DND-41 (cell line): ENCODE data around the gene UGT1A4.

ENCODE experiments used
- ATAC-seq: fragments of 200-7000 bp; cut with Tn5 transposase; 3 replicates; pipeline ENCODE4 v1.9.1; 2021; ENCODE audit warnings: low read depth; ENCODE audit not compliant: insufficient read depth
- DNase-seq: peaks from one replicate; pipeline ENCODE4 v3.0.0-alpha.2; 2020
- H2AFZ ChIP-seq: 2 replicates; pipeline ENCODE4 v1.6.0; 2012; ENCODE audit warnings: low read depth, low read length
- H3K27ac ChIP-seq: 2 replicates; pipeline ENCODE4 v1.5.1; 2012; ENCODE audit warnings: low read length, inconsistent platforms
- H3K27me3 ChIP-seq: fragments of 200-600 bp; sonication (generic); 2 replicates; pipeline ENCODE4 v1.6.0; 2012; ENCODE audit warnings: low read length, mild to moderate bottlenecking, inconsistent platforms; ENCODE audit not compliant: insufficient read depth, poor library complexity
- H3K36me3 ChIP-seq: 2 replicates; pipeline ENCODE4 v1.5.1; 2012; ENCODE audit warnings: low read length, inconsistent platforms; ENCODE audit not compliant: insufficient read depth
- H3K4me1 ChIP-seq: 2 replicates; pipeline ENCODE4 v1.5.1; 2012; ENCODE audit warnings: mild to moderate bottlenecking, low read length; ENCODE audit not compliant: insufficient read depth
- H3K4me2 ChIP-seq: 2 replicates; pipeline ENCODE4 v1.6.0; 2012; ENCODE audit warnings: mild to moderate bottlenecking, moderate library complexity, low read length, inconsistent platforms; ENCODE audit not compliant: insufficient read depth
- H3K4me3 ChIP-seq, 2 experiments: fragments of 200-600 bp in 1 of 2; shearing (Covaris generic) in 1 of 2; 2 replicates each; pipeline ENCODE4 v1.5.1; 2012 to 2016; ENCODE audit warnings: inconsistent platforms in 2 of 2, low read length in 2 of 2, mild to moderate bottlenecking in 2 of 2, low read depth in 1 of 2, moderate library complexity in 1 of 2
- H3K79me2 ChIP-seq: 2 replicates; pipeline ENCODE4 v1.6.0; 2012; ENCODE audit warnings: low read length, inconsistent platforms; ENCODE audit not compliant: insufficient read depth
- H3K9ac ChIP-seq: 2 replicates; pipeline ENCODE4 v1.6.0; 2012; ENCODE audit warnings: low read depth, mild to moderate bottlenecking, inconsistent platforms, low read length, moderate library complexity
- H3K9me3 ChIP-seq: 2 replicates; pipeline ENCODE4 v1.5.1; 2012; ENCODE audit warnings: low read length, moderate library complexity, mild to moderate bottlenecking, inconsistent platforms; ENCODE audit not compliant: insufficient read depth, severe bottlenecking
- H4K20me1 ChIP-seq: 2 replicates; pipeline ENCODE4 v1.6.0; 2012; ENCODE audit warnings: low read length; ENCODE audit not compliant: insufficient read depth
- EZH2 ChIP-seq: IDR thresholded peaks from 3 replicates; pipeline ENCODE4 v1.6.1; 2012; ENCODE audit warnings: borderline replicate concordance, low read depth, mild to moderate bottlenecking, moderate library complexity, low read length, inconsistent platforms; ENCODE audit not compliant: severe bottlenecking
- TF ChIP-seq, protein P1 (sequence below): IDR thresholded peaks from 2 replicates; pipeline ENCODE4 v1.5.1; 2012; ENCODE audit warnings: borderline replicate concordance, low read length, moderate library complexity, mild to moderate bottlenecking; ENCODE audit not compliant: poor library complexity, severe bottlenecking; ENCODE audit errors: extremely low read depth

Gene UGT1A4

DNA sequence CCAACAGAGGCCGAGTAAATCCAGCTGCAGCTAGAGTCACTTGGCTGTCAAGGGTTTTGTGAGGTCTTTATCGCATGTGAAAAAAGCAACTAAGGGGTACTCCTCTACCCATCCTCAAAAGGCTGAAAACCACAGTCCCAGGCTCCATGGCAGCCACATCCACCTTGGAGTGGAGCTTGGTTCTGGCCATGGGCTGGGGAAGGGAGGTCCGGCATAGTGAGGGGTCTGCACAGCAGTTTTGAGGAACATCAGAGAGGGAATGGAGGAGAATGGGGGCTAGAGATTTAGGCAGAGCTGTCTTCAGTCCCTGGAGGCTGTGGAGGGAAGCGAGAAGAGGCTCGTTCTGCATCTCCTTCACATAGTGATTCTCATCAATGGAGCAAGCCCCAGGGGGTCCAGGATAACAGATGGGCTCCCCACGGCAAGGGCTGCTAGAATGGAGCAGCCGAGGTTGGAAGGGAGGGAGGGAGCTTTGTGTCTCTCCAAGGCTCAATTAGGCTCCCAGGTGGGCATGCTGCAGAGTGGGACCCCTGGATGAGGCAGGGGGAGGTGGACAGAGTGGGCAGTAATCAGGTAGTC lies 80.6 kb downstream of the UGT1A4 start:
- Histone ChIP-seq H3K27me3 (no peaks in the 10 kb centered on the region), H3K9ac (no peak overlapping the region), H3K36me3 (no peaks in the 10 kb centered on the region), H4K20me1 (no peaks in the 10 kb centered on the region), H3K4me3 (no peak overlapping the region), H3K4me2 (no peak overlapping the region), H3K4me1 (no peaks in the 10 kb centered on the region), H2AFZ (no peak overlapping the region), H3K9me3 (no peaks in the 10 kb centered on the region), H3K79me2 (no peaks in the 10 kb centered on the region), H3K27ac (no peak overlapping the region)
- ATAC-seq (no peak), DNase-seq (no peak)
- TF ChIP-seq, protein P1, sequence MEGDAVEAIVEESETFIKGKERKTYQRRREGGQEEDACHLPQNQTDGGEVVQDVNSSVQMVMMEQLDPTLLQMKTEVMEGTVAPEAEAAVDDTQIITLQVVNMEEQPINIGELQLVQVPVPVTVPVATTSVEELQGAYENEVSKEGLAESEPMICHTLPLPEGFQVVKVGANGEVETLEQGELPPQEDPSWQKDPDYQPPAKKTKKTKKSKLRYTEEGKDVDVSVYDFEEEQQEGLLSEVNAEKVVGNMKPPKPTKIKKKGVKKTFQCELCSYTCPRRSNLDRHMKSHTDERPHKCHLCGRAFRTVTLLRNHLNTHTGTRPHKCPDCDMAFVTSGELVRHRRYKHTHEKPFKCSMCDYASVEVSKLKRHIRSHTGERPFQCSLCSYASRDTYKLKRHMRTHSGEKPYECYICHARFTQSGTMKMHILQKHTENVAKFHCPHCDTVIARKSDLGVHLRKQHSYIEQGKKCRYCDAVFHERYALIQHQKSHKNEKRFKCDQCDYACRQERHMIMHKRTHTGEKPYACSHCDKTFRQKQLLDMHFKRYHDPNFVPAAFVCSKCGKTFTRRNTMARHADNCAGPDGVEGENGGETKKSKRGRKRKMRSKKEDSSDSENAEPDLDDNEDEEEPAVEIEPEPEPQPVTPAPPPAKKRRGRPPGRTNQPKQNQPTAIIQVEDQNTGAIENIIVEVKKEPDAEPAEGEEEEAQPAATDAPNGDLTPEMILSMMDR, result no peak
- TF ChIP-seq EZH2, result no peak

DNA sequence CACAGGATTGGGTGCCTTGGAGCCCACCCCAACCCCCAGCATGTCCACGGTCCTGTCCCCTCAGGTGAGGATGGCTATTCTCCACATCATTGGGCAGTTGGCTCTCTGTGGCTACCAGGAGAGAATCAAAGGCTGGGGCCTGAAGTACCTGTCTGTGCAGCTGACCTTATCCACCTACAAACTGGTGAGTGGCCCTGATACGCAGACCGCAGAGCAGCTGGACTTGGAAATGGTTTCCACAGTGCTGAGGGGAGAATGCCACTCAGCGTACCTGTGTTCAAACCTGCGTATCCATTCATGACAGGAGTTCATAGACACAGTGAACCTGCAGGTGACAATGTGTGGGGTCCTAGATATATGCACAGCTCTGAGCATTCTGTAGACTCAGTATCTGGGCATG lies 81.2 kb downstream of the UGT1A4 start:
- Histone ChIP-seq H3K4me1 (no peaks in the 10 kb centered on the region), H3K27ac (no peak overlapping the region), H3K4me3 (no peak overlapping the region), H3K27me3 (no peaks in the 10 kb centered on the region), H3K4me2 (no peak overlapping the region), H4K20me1 (no peaks in the 10 kb centered on the region), H3K9ac (no peak overlapping the region), H2AFZ (no peak overlapping the region), H3K79me2 (no peaks in the 10 kb centered on the region), H3K9me3 (no peaks in the 10 kb centered on the region), H3K36me3 (no peaks in the 10 kb centered on the region)
- TF ChIP-seq, protein P1, result no peak
- TF ChIP-seq EZH2, result no peak
- ATAC-seq (no peak), DNase-seq (no peak)

DNA sequence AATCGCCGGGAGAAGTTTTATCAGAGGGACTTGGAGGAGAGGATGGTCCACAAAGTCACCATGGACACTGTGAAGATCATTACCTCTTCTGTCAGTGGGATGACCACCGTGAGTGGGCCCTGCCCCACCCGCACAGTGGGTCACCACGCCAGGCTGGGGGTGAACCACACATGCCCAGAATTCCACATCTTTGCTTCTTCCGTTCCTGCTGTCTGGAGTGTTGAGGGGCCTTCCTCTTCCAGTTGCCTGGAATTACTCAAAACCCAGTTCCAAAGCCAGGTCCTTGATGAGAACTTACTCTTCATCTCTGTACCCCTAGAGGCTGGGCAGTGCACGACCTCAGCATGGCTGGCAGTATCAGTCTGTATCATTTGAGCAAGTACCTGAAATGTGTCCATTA lies 81.7 kb downstream of the UGT1A4 start:
- DNase-seq (no peak), ATAC-seq (no peak)
- no peaks in the 10 kb centered on the region for H3K27me3 ChIP-seq
- H3K9ac ChIP-seq, result no peak overlapping the region
- no peaks in the 10 kb centered on the region for H3K9me3 ChIP-seq
- H3K27ac ChIP-seq, result no peak overlapping the region
- no peak overlapping the region for H2AFZ ChIP-seq
- TF ChIP-seq, protein P1, result no peak
- TF ChIP-seq EZH2, result no peak
- no peaks in the 10 kb centered on the region for H3K79me2 ChIP-seq
- no peak overlapping the region for H3K4me2 ChIP-seq
- H3K36me3 ChIP-seq, result no peaks in the 10 kb centered on the region
- H3K4me3 ChIP-seq, result no peak overlapping the region
- no peaks in the 10 kb centered on the region for H4K20me1 ChIP-seq
- H3K4me1 ChIP-seq, result no peaks in the 10 kb centered on the region
